Vagina (tissue), 2 donors: Measurements from ENCODE around the gene MTCL1.

Experiments used
- CTCF ChIP-seq, 3 experiments: fragments of 450-650 bp in 2 of 3; fragments of 200-600 bp in 1 of 3; sonication (generic) in 1 of 3; IDR thresholded peaks; one replicate each; pipeline ENCODE4 v1.5.1; 2017 to 2019; ENCODE audit warnings: antibody characterized with exemption in 3 of 3, mild to moderate bottlenecking in 2 of 3, moderate library complexity in 2 of 3
- POLR2AphosphoS5 ChIP-seq, 2 donors: sonication (generic); formaldehyde crosslinking; IDR thresholded peaks; one replicate each; pipeline ENCODE4 v1.9.0; 2017; ENCODE audit warnings: antibody characterized with exemption in 2 of 2, mild to moderate bottlenecking in 2 of 2, low read depth in 1 of 2; ENCODE audit not compliant: insufficient read depth in 1 of 2

GRCh38 chr18:8688816-8689215, 16.5 kb upstream of the MTCL1 start:
- TF ChIP-seq CTCF (IDR thresholded peaks at IDR 0.05) (no peak), POLR2AphosphoS5 (IDR thresholded peaks at IDR 0.05; ENCODE audit: insufficient read depth in 1 of 2, low read depth in 1 of 2) (no peak)
